ENCODE data around the gene SGCG.
"Not testable (repeated sequence)": the region's sequence is repeated elsewhere in the genome, so short reads cannot be mapped to it uniquely, and the experiment has no call there.

The SGCG gene

GRCh38 chr13:23288995-23289394, 108.2 kb downstream of the SGCG start:
- no peak overlapping the region for H3K4me3 ChIP-seq (ENCODE audit: low read depth, low read length)
- TF ChIP-seq CTCF (IDR thresholded peaks at IDR 0.05; ENCODE audit: insufficient read depth, low read depth, low read length, missing control alignments), result no peak
- no peak for DNase-seq (ENCODE audit: low read depth)

GRCh38 chr13:23289917-23290357, 109.2 kb downstream of the SGCG start:
- DNase-seq (ENCODE audit: low read depth), result no peak
- no peak for TF ChIP-seq CTCF (IDR thresholded peaks at IDR 0.05; ENCODE audit: insufficient read depth, low read depth, low read length, missing control alignments)
- no peak overlapping the region for H3K4me3 ChIP-seq (ENCODE audit: low read depth, low read length)

- no peak for TF ChIP-seq CTCF (IDR thresholded peaks at IDR 0.05; ENCODE audit: insufficient read depth, low read depth, low read length, missing control alignments)
- DNase-seq (ENCODE audit: low read depth), result no peak
- H3K4me3 ChIP-seq (ENCODE audit: low read depth, low read length), result no peak overlapping the region
Measured at GRCh38 chr13:23292586-23292985, 111.8 kb downstream of the SGCG start.

GRCh38 chr13:23314837-23315236, 134.1 kb downstream of the SGCG start:
- DNase-seq (ENCODE audit: low read depth); H3K4me3 ChIP-seq (ENCODE audit: low read depth, low read length): not testable (repeated sequence)

GRCh38 chr13:23319883-23320224, 139.1 kb downstream of the SGCG start:
- no peak for TF ChIP-seq CTCF (IDR thresholded peaks at IDR 0.05; ENCODE audit: insufficient read depth, low read depth, low read length, missing control alignments)
- no peak overlapping the region for H3K4me3 ChIP-seq (ENCODE audit: low read depth, low read length)
- no peak for DNase-seq (ENCODE audit: low read depth)

GRCh38 chr13:23320926-23321534, 140.3 kb downstream of the SGCG start:
- DNase-seq (ENCODE audit: low read depth), result no peak
- no peak for TF ChIP-seq CTCF (IDR thresholded peaks at IDR 0.05; ENCODE audit: insufficient read depth, low read depth, low read length, missing control alignments)
- peak overlapping the region; percentile 52 for H3K4me3 ChIP-seq (ENCODE audit: low read depth, low read length)

GRCh38 chr13:23321535-23322241, 140.9 kb downstream of the SGCG start:
- peak; percentile 54 for DNase-seq (ENCODE audit: low read depth)
- peak overlapping the region; percentile 52 for H3K4me3 ChIP-seq (ENCODE audit: low read depth, low read length)

More at GRCh38 chr13:23321535-23322241, 140.9 kb downstream of the SGCG start:
- no peak for TF ChIP-seq CTCF (IDR thresholded peaks at IDR 0.05; ENCODE audit: insufficient read depth, low read depth, low read length, missing control alignments)

Data from GM12865 (cell line).